Fibroblast of lung (primary cell): ENCODE data around the gene AKAP7. TPM values are rescaled to one million over a fixed set of nuclear protein-coding genes. Genes with fewer than 3 reads are reported as not detected.

Source experiments
- DNase-seq, 2 donors: peaks; one replicate each; pipeline versions ENCODE4 v3.0.0 to v3.0.0-alpha.2; 2010; ENCODE audit warnings: low read depth in 2 of 2
- H2AFZ ChIP-seq: 2 replicates; pipeline ENCODE4 v1.5.1; 2012; ENCODE audit warnings: low read length, control low read depth, inconsistent platforms
- H3K27ac ChIP-seq: 2 replicates; pipeline ENCODE4 v1.5.1; 2011; ENCODE audit warnings: low read length, control low read depth; ENCODE audit not compliant: insufficient read depth
- H3K27me3 ChIP-seq: 2 replicates; pipeline ENCODE4 v1.5.1; 2011; ENCODE audit warnings: mild to moderate bottlenecking, low read length; ENCODE audit not compliant: control insufficient read depth, insufficient read depth
- H3K36me3 ChIP-seq: 2 replicates; pipeline ENCODE4 v1.5.1; 2011; ENCODE audit warnings: low read length; ENCODE audit not compliant: control insufficient read depth, insufficient read depth
- H3K4me1 ChIP-seq: 2 replicates; pipeline ENCODE4 v1.5.1; 2011; ENCODE audit warnings: low read length; ENCODE audit not compliant: control insufficient read depth, insufficient read depth; ENCODE audit errors: extremely low read depth
- H3K4me2 ChIP-seq: 2 replicates; pipeline ENCODE4 v1.5.1; 2011; ENCODE audit warnings: low read length, control low read depth; ENCODE audit not compliant: insufficient read depth; ENCODE audit errors: extremely low read depth
- H3K4me3 ChIP-seq, 4 experiments: fragments of 200-600 bp in 1 of 4; sonication (generic) in 1 of 4; replicated peaks in 1 of 4; 2 replicates each; pipeline ENCODE4 v1.5.1; 2011 to 2016; ENCODE audit warnings: low read length in 4 of 4, low read depth in 3 of 4, mild to moderate bottlenecking in 3 of 4, control low read depth in 2 of 4, inconsistent platforms in 1 of 4, mixed read lengths in 1 of 4; ENCODE audit not compliant: insufficient read depth in 1 of 4; ENCODE audit errors: control extremely low read depth in 1 of 4
- H3K79me2 ChIP-seq: 2 replicates; pipeline ENCODE4 v1.5.1; 2012; ENCODE audit warnings: mild to moderate bottlenecking, low read length, inconsistent platforms; ENCODE audit not compliant: control insufficient read depth, insufficient read depth
- H3K9ac ChIP-seq: 2 replicates; pipeline ENCODE4 v1.5.1; 2011; ENCODE audit warnings: mild to moderate bottlenecking, low read length, control low read depth; ENCODE audit not compliant: insufficient read depth
- H3K9me3 ChIP-seq: 2 replicates; pipeline ENCODE4 v1.5.1; 2012; ENCODE audit warnings: low read depth, low read length; ENCODE audit not compliant: control insufficient read depth, insufficient read depth
- H4K20me1 ChIP-seq: 2 replicates; pipeline ENCODE4 v1.5.1; 2011; ENCODE audit warnings: low read length; ENCODE audit not compliant: control insufficient read depth, insufficient read depth; ENCODE audit errors: extremely low read depth
- CTCF ChIP-seq, 2 donors: IDR thresholded peaks in 1 of 2; conservative IDR thresholded peaks in 1 of 2; 1 replicate in 1 of 2; 2 replicates in 1 of 2; pipeline ENCODE4 v1.5.1; 2011 to 2012; ENCODE audit warnings: low read length in 2 of 2, control low read depth in 1 of 2, inconsistent platforms in 1 of 2, low read depth in 1 of 2, mild to moderate bottlenecking in 1 of 2
- EZH2 ChIP-seq: IDR thresholded peaks from 2 replicates; pipeline ENCODE4 v1.5.1; 2012; ENCODE audit warnings: low read length, control low read depth, mild to moderate bottlenecking; ENCODE audit errors: missing control alignments
- polyA plus RNA-seq, 2 donors: library from polyadenylated mRNA; depleted of rRNA in 1 of 2; stranded (reverse) in 1 of 2; unstranded in 1 of 2; fragments of >200 nt; gene quantifications; 2 replicates each; pipeline ENCODE4 v1.2.1, GENCODE V29; 2011 to 2012; ENCODE audit warnings: missing spikeins in 1 of 2
- total RNA-seq: library from RNA; depleted of rRNA; stranded (reverse); fragments of >200 nt; gene quantifications from 2 replicates; pipeline ENCODE4 v1.2.1, GENCODE V29; 2014

Gene AKAP7
- total and polyA plus RNA-seq, 2 donors (not counting 1 experiment from before 2014, with no cell fraction given), result 3.1 to 5.8 TPM

DNA sequence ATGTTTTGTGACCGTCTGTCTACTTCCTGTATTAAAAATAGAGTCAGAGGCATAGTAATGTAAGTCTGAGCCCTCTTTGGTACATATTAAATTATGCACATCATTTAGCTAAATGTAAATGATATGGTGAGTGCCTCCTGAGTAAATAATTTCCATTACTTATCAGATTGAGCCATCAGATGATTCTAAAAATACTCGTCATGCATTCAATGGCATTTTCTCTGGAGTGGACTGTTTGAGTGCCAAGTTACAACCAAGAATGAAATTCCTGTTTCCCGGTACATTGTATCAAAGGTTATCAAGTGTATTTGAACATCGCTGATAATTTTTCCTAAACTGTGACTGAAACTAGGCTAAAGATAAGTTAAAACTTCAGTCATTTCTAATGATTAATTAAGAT is 81.0 kb downstream of the AKAP7 start:
- peak; percentile 15 to 32 for DNase-seq
- Histone ChIP-seq H3K4me2 (no peak overlapping the region), H3K9ac (no peak overlapping the region), H3K27me3 (no peaks in the 10 kb centered on the region), H3K27ac (no peak overlapping the region), H3K79me2 (no peaks in the 10 kb centered on the region), H3K9me3 (no peaks in the 10 kb centered on the region), H2AFZ (no peak overlapping the region), H3K4me3 (no peak overlapping the region), H4K20me1 (no peaks in the 10 kb centered on the region), H3K4me1 (no peaks in the 10 kb centered on the region), H3K36me3 (no peaks in the 10 kb centered on the region)
- no peak for TF ChIP-seq CTCF (conservative IDR thresholded peaks at IDR 0.05 in 1 of 2, IDR thresholded peaks at IDR 0.05 in 1 of 2; ENCODE audit: low read depth in 1 of 2, low read length in 2 of 2)
- TF ChIP-seq EZH2, result no peak

DNA sequence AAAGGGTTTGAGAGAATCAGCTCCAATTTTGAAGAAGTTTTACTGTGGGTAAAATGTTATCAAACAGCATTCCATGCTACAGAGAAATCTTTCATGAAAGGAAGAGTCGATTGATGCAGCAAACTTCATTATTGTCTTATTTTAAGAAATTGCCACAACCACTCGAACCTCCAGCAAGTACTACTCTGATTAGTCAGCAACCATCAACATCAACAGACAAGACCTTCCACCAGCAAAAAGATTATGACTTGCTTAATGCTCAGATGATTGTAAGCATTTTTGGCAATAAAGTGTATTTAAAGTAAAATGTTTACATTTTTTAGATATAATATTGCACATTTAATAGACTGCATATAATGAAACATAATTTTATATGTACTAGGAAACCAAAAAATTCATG is 87.5 kb downstream of the AKAP7 start:
- Histone ChIP-seq H3K9ac (no peak overlapping the region), H3K36me3 (no peaks in the 10 kb centered on the region), H3K79me2 (no peaks in the 10 kb centered on the region), H3K4me2 (no peak overlapping the region), H3K27ac (no peak overlapping the region), H4K20me1 (no peaks in the 10 kb centered on the region), H2AFZ (no peak overlapping the region), H3K4me3 (no peak overlapping the region), H3K9me3 (no peaks in the 10 kb centered on the region), H3K4me1 (no peaks in the 10 kb centered on the region), H3K27me3 (no peaks in the 10 kb centered on the region)
- DNase-seq, result peak in 1 of 2 donors; percentile 29
- TF ChIP-seq CTCF (conservative IDR thresholded peaks at IDR 0.05 in 1 of 2, IDR thresholded peaks at IDR 0.05 in 1 of 2; ENCODE audit: low read depth in 1 of 2, low read length in 2 of 2) (no peak), EZH2 (no peak)

GRCh38 chr6:131223416-131223815 is 88.1 kb downstream of the AKAP7 start:
- Histone ChIP-seq H3K9ac (no peak overlapping the region), H3K36me3 (no peaks in the 10 kb centered on the region), H3K4me3 (no peak overlapping the region), H3K4me2 (no peak overlapping the region), H3K79me2 (no peaks in the 10 kb centered on the region), H3K27ac (no peak overlapping the region), H3K9me3 (no peaks in the 10 kb centered on the region), H3K27me3 (no peaks in the 10 kb centered on the region), H4K20me1 (no peaks in the 10 kb centered on the region), H3K4me1 (no peaks in the 10 kb centered on the region), H2AFZ (no peak overlapping the region)
- DNase-seq, result no peak
- TF ChIP-seq EZH2 (no peak), CTCF (conservative IDR thresholded peaks at IDR 0.05 in 1 of 2, IDR thresholded peaks at IDR 0.05 in 1 of 2; ENCODE audit: low read depth in 1 of 2, low read length in 2 of 2) (no peak)
